ENCODE measurements around the gene KANSL1.

Gene KANSL1

GRCh38 chr17:46045639-46046038 is 147.6 kb downstream of the KANSL1 start:
- DNase-seq (ENCODE audit: extremely low spot score, insufficient read length, low read depth) (no peak), FAIRE-seq (no peak)

DNA sequence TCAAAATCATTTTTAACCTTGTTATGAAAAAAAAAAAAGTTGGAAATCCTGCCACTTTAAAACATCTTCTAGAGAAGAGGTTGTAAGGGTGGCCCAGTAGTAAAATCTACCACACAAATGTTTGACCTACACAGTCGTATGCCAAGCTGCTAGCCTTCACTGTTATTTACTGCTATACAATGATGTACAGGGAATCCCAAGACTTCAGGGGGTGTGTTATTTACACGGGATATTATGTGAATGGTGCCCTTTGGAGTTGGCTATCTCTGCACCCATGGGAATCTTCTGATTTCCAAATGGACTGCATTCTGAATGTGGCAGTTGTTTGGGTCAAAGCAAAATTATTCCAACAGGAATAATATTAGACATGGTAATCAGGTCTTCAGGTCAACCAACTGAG is 148.2 kb downstream of the KANSL1 start:
- no peak for FAIRE-seq
- no peak for DNase-seq (ENCODE audit: extremely low spot score, insufficient read length, low read depth)

- DNase-seq (ENCODE audit: extremely low spot score, insufficient read length, low read depth), result no peak
- peak; percentile 69 for FAIRE-seq
Observed at GRCh38 chr17:46044286-46044928, 148.8 kb downstream of the KANSL1 start.

- FAIRE-seq (no peak), DNase-seq (ENCODE audit: extremely low spot score, insufficient read length, low read depth) (no peak)
Observed at GRCh38 chr17:46043606-46044005, 149.6 kb downstream of the KANSL1 start.

GRCh38 chr17:46042925-46043324 is 150.3 kb downstream of the KANSL1 start:
- no peak for FAIRE-seq
- no peak for DNase-seq (ENCODE audit: extremely low spot score, insufficient read length, low read depth)

DNA sequence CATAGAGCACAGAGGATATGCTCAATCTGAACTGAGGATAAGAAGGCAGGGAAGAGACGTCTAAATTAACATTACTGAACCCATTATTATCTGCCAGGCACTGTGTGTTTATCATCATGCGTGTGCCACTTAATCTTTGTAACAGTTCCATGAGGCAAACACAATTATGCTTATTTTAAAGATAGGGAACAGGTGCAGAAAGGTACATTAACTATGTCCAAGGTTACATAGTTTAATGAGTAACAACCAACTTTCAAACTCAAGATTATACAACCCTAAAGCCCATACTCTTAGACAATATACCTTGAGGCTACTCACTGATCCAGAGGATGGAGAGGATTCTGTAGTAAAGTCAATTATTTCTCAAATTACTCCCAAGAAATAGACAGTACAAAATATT is 151.0 kb downstream of the KANSL1 start:
- no peak for DNase-seq (ENCODE audit: extremely low spot score, insufficient read length, low read depth)
- FAIRE-seq, result no peak

DNA sequence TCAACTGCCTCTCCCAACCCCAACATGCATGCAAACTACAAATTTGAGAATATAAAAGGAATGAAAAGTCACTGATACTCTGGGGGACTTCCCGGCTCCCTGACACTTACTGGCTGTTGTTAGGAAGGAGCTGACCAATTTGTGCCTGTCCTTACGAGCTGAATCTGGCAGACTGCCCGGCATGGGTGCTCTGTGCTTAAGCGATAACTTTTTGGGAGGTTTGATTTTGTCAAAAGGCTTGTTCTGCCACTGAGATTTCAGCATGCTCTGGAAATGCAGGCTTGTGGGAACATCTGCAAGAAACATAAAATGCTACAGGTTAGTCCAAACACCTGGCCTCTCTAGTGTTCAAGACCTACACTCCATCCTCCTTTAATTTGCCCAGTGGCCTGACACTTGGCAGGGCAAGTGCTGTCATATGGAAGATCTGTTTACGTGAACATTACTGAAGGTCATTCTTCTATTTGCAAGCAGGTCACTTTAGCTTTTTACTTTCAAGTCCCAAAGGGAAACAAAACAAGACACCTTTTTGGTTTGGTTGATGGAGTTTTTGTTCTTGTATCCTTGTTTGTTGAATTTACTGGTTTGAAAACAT is 153.5 kb downstream of the KANSL1 start:
- FAIRE-seq, result no peak
- DNase-seq (ENCODE audit: extremely low spot score, insufficient read length, low read depth), result no peak

DNA sequence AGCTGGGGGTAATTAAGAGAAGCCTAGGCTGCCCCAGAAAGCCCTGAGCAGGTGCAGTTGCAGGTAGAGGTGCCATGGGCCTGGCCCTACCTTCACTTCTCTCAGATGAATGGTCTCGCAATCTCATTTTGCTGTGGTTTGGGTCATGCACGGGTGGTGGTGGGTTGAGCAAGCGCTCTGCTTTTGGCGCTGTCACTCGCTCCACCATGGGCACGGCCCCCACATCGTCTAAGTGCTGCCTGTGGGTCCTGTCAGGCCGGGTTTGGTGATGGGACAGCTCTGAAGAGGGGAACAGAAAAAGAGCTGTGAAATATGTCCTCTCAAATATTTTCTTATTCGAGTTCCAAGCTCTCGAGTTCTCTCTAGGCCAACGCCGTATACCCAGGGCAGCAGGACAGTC is 154.3 kb downstream of the KANSL1 start:
- DNase-seq (ENCODE audit: extremely low spot score, insufficient read length, low read depth) (no peak), FAIRE-seq (no peak)

DNA sequence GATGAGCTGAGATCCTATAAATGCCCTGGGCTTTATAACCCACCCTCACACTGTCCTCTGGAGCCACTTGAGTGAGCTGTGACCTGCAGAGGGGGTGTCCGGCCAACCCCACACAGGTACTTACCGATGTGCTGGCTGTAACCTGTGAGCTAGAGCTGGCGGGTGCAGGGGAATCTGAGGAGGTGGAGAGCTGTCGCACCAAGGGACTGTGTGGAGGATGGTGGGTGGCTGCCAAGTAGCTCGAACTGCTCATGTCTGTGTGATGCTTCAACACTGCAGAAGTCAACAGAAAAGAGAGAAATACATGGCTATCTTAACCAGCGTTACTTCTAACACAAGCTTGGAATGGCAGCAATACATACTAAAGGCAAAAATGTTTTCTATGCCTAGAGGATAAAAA is 154.8 kb downstream of the KANSL1 start:
- FAIRE-seq, result no peak
- no peak for DNase-seq (ENCODE audit: extremely low spot score, insufficient read length, low read depth)

- FAIRE-seq (no peak), DNase-seq (ENCODE audit: extremely low spot score, insufficient read length, low read depth) (no peak)
Observed at GRCh38 chr17:46037722-46038255, 155.4 kb downstream of the KANSL1 start.

DNA sequence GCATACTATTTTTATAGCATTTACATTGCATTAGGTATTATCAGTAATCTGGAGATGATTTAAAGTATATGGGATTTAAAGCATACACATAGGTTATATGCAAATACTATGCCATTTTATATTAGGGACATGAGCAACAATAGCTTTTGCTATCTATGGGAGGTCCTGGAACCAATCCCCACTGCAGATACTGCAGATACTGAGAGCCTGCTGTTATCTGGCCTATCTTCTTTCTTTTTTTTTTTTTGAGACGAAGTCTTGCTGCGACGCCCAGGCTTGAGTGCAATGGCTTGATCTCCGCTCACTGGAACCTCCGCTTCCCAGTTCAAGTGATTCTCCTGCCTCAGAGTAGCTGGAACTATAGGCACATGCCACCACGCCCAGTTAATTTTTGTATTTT is 156.7 kb downstream of the KANSL1 start:
- no peak for FAIRE-seq
- DNase-seq (ENCODE audit: extremely low spot score, insufficient read length, low read depth), result no peak

DNA sequence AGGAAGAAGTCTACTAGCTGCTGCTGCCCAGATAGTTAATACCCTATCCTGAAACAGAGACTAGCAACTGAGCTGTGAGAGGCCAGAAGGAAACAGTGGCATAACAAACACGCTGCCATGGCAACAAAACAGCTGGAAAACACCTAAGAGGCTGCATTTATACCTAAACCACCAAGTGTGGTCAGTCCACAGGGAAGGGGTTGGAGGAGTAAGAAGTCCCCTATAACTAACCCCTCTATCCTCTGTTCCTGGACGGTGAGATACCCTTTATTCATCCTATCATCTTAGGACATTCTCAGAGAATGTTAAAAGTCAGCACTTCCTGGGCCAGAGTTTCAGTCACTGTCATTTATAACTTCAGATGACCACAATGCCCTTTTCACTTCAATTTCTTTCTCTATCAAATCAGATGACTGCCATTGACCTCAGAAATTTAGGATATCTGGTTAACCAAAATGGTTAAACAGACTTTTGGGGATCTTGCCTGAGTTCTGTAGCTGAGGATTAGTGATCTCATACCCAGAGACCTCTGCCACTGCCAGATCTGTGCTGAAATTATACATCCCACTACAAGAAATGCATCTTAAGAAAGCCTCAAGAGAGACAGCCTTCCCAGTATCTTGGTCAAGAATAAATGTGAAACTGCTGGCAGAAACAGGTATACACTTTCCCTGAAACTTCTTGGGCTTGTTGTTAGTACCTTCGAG is 158.0 kb downstream of the KANSL1 start:
- FAIRE-seq (peak; percentile 80), DNase-seq (ENCODE audit: extremely low spot score, insufficient read length, low read depth) (no peak)

DNA sequence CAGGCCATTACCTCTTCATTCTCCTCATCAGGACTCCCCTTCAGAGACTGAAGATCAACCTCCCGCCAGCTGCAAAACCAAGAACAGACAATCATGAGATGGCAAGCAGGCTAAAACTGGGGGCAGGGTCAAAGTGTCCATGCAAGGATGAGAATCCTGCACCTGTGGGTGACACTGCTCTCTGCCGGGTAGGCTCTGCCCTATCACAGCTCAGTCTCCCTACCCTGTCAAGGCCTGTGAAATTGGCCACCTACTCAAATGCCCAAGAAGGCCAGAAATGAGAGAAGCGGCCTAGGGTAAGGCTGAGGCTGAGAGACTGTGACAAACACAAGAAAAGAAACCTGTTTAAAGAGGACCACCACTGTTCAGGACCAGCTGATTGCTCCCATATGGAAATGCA is 159.8 kb downstream of the KANSL1 start:
- DNase-seq (ENCODE audit: extremely low spot score, insufficient read length, low read depth) (no peak), FAIRE-seq (no peak)

GRCh38 chr17:46032909-46033308 is 160.3 kb downstream of the KANSL1 start:
- FAIRE-seq (no peak), DNase-seq (ENCODE audit: extremely low spot score, insufficient read length, low read depth) (no peak)

- DNase-seq (ENCODE audit: extremely low spot score, insufficient read length, low read depth), result no peak
- FAIRE-seq, result no peak
Observed at GRCh38 chr17:46031920-46032319, 161.3 kb downstream of the KANSL1 start.

DNA sequence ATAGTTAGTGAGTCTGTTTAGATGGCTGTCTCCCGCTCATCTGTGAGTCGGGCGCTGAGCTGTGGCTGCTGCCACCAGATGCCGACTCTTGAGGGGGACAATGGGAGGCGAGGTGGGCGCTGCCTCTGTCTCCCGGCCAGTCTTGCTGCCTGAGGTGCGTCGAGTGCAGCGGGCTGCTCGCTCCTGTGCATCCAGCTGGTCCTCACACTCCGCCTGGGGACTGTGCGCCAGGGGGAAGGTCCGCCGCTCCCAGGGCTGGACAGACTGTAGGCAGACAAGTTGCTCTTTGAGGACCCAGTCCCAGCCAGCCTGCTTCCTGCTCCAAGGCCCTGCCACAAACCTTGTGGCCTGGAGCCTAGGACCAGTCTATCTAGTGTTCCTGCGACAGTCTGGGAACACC is 161.8 kb downstream of the KANSL1 start:
- FAIRE-seq (no peak), DNase-seq (ENCODE audit: extremely low spot score, insufficient read length, low read depth) (no peak)

DNA sequence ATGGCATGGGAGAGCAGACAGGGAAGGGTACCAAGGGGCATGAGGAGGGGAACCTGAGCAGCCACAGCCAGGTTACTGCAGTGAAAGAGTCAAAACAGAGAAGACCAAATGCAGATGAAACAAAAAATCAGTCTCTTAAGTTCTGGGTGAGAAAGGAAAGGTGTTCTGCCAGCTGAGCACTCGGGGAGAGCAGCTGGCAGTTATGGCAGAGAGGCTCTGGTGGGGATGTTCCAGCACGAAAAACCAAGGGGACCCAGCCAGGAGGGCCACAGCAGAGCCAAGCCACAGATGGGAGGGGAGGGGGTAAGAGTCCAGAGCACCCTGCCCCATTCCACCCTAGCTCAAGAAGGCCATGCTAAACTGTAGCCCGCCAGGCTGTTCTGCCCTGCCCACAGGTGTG is 162.5 kb downstream of the KANSL1 start:
- FAIRE-seq, result no peak
- DNase-seq (ENCODE audit: extremely low spot score, insufficient read length, low read depth), result no peak

DNA sequence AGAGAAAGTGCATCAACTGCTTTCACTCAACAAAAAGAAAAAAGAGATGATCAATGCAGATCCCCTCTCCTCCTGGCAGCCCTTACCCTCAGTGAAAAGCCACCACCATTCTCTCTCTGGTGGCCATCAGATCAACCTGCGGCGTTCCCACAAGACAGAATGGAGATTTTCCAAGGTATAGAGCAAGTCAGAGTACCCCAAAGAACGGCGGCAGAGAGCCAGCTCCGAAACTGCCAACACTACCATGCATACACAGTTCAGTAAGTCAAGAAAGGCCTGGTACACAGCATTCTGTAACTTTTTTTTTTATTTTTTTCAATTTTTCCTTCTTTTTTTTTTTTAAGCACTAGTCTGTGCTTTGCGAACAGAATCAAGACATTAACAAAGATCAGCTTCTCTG is 163.6 kb downstream of the KANSL1 start:
- DNase-seq (ENCODE audit: extremely low spot score, insufficient read length, low read depth), result no peak
- no peak for FAIRE-seq

- DNase-seq (ENCODE audit: extremely low spot score, insufficient read length, low read depth) (no peak), FAIRE-seq (no peak)
Observed at GRCh38 chr17:46028981-46029565, 164.2 kb downstream of the KANSL1 start.

DNA sequence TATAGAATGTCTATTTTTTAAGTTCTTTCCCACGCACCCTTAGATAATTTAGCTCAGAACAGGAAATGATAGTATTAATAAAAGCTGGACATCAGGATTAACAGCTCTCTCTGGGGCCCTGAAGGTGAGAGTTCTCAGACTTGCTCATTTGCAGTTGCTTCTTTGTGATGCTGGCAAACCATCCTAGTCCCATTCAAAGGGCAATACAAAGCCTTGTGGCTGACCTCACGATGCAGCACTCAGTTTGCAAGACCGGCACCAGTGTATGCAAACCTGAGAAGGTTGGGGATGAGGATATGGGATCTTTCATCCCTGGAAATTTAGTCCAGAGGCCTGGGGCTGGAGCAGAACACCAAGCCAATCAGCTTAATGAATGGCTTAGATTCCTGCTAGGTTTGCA is 164.9 kb downstream of the KANSL1 start:
- no peak for FAIRE-seq
- no peak for DNase-seq (ENCODE audit: extremely low spot score, insufficient read length, low read depth)

GRCh38 chr17:46027976-46028325 is 165.3 kb downstream of the KANSL1 start:
- FAIRE-seq, result no peak
- DNase-seq (ENCODE audit: extremely low spot score, insufficient read length, low read depth), result no peak

Measured in GM18507 (cell line).